GM10248 (cell line): Measurements from ENCODE around the gene CLIP4.

Source experiments
- CTCF ChIA-PET: fragments of 300-600 bp; sonication (Branson Sonifier 250); formaldehyde crosslinking; extraction: SDS; loops from one replicate; lab custom pipeline; 2021; ENCODE audit warnings: antibody characterized with exemption; lab: Yijun Ruan, JAX
- POLR2A ChIA-PET: fragments of 350-650 bp; sonication (Branson Sonifier 250); formaldehyde crosslinking; extraction: SDS; loops from one replicate; lab custom pipeline; 2020; ENCODE audit warnings: antibody characterized with exemption; lab: Yijun Ruan, JAX
- DNase-seq: peaks from one replicate; pipeline ENCODE4 v3.0.0; 2012; ENCODE audit errors: extremely low spot score
- TF ChIP-seq, protein P1 (sequence below): IDR thresholded peaks from 2 replicates; pipeline ENCODE4 v1.5.1; 2012; ENCODE audit warnings: mild to moderate bottlenecking, low read depth; ENCODE audit errors: extremely low read depth, missing control alignments, control extremely low read depth

Gene CLIP4

GRCh38 chr2:29155578-29155977, 40.4 kb downstream of the CLIP4 start:
- ChIA-PET POLR2A (no interaction called here), CTCF (no interaction called here)
- TF ChIP-seq, protein P1, sequence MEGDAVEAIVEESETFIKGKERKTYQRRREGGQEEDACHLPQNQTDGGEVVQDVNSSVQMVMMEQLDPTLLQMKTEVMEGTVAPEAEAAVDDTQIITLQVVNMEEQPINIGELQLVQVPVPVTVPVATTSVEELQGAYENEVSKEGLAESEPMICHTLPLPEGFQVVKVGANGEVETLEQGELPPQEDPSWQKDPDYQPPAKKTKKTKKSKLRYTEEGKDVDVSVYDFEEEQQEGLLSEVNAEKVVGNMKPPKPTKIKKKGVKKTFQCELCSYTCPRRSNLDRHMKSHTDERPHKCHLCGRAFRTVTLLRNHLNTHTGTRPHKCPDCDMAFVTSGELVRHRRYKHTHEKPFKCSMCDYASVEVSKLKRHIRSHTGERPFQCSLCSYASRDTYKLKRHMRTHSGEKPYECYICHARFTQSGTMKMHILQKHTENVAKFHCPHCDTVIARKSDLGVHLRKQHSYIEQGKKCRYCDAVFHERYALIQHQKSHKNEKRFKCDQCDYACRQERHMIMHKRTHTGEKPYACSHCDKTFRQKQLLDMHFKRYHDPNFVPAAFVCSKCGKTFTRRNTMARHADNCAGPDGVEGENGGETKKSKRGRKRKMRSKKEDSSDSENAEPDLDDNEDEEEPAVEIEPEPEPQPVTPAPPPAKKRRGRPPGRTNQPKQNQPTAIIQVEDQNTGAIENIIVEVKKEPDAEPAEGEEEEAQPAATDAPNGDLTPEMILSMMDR: no peak
- DNase-seq: no peak

DNA sequence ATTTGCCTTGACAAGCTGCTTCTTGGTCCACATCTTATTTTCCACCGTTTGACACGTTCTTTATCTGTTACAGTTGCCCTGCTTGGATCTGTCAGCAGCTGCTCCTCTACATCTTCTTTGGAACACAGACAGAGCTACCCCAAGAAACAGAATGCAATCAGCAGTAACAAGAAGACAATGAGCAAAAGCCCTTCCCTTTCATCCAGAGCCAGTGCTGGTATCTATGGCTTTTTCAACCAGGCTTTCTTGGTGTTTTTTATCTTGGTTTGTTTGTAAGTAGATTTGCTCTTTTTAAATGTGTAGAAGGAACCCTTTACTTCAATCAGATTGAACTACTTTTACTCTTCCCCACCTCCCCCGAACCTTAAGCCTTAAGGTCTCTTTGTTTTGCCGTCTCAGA, 41.9 kb downstream of the CLIP4 start:
- TF ChIP-seq, protein P1: no peak
- ChIA-PET CTCF (interaction anchor here (1.5 kb wide), 1 partner anchor 10 kb away, joined by 4 read pairs; no protein-coding TSS in a partner anchor), POLR2A (no interaction called here)
- DNase-seq: no peak

- ChIA-PET CTCF (no interaction called here), POLR2A (no interaction called here)
- no peak for DNase-seq
- TF ChIP-seq, protein P1: no peak
Observed at GRCh38 chr2:29159125-29159524, 43.9 kb downstream of the CLIP4 start.

- ChIA-PET CTCF (no interaction called here), POLR2A (no interaction called here)
- DNase-seq: no peak
- TF ChIP-seq, protein P1: no peak
Observed at GRCh38 chr2:29160184-29160583, 45.0 kb downstream of the CLIP4 start.

- TF ChIP-seq, protein P1: no peak
- POLR2A ChIA-PET: no interaction called here
- no peak for DNase-seq
- CTCF ChIA-PET: interaction anchor here (2.5 kb wide), 1 partner anchor 9 kb away, joined by 6 read pairs; no protein-coding TSS in a partner anchor
Observed at GRCh38 chr2:29162204-29162928, 47.2 kb downstream of the CLIP4 start.

GRCh38 chr2:29164091-29164846, 49.1 kb downstream of the CLIP4 start:
- no peak for DNase-seq
- ChIA-PET CTCF (interaction anchor here (0.8 to 2.5 kb wide), 5 partner anchors 11 to 47 kb away, joined by 3 to 6 read pairs (median 4); no protein-coding TSS in a partner anchor), POLR2A (interaction anchor here (0.7 kb wide), 1 partner anchor 861 kb away, joined by 4 read pairs; no protein-coding TSS in a partner anchor)
- TF ChIP-seq, protein P1: no peak
